ENCODE measurements around the gene HLCS. TPM values are rescaled to one million over a fixed set of nuclear protein-coding genes. Genes with fewer than 3 reads are reported as not detected.

The HLCS gene
- total RNA-seq, 2 donors from 2014 or later, result 6.9 to 10.0 TPM

GRCh38 chr21:36918291-36918690, 48.2 kb downstream of the HLCS start:
- H3K27me3 ChIP-seq, result no peaks in the 10 kb centered on the region
- no peak overlapping the region for H3K4me3 ChIP-seq
- no peaks in the 10 kb centered on the region for H3K9me3 ChIP-seq
- H3K4me1 ChIP-seq, result peaks cover 0 to 10% of the 10 kb centered on the region in 2 donors
- TF ChIP-seq CTCF (IDR thresholded peaks at IDR 0.05), result no peak
- no peaks in the 10 kb centered on the region for H3K36me3 ChIP-seq
- DNase-seq (ENCODE audit: low spot score), result no peak
- no peak overlapping the region for H3K27ac ChIP-seq

DNA sequence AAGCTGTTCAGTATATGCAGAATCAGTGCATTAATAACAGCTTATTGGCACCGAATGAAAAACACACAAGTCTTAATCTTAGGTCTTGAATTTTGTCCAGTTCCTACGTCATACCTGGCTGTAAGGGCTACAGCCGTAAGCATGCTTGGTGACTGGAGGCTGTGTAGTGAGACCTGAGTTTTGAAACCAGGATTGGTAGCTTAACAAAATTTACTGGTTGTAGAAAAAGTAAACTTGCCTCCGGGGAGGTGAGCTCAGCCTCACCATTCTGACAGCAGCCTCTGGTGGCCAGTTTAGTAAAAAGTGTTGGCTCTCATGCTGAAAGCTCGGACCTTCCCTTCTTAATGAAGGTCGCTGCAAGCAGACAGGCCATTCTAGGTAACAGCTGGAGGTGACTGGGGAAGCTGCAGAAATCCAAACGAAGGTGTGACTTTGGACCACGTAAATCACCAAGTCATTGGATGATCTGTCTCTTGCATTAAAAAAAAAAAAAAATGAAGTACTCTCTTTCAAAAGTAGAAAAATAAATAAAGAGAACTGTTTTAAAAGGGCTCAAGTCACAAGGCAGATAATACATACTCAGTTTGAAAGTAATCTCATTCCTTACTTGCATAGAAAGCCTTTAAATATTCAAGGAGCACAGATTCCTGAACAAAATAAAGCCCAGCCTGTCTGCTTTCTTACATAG, 48.9 kb downstream of the HLCS start:
- Histone ChIP-seq H3K9me3 (no peaks in the 10 kb centered on the region), H3K27ac (no peak overlapping the region), H3K4me1 (peaks cover 0 to 10% of the 10 kb centered on the region in 2 donors), H3K36me3 (no peaks in the 10 kb centered on the region), H3K27me3 (no peaks in the 10 kb centered on the region), H3K4me3 (no peak overlapping the region)
- no peak for DNase-seq (ENCODE audit: low spot score)
- peak; percentile 13 to 67 for TF ChIP-seq CTCF (IDR thresholded peaks at IDR 0.05)

DNA sequence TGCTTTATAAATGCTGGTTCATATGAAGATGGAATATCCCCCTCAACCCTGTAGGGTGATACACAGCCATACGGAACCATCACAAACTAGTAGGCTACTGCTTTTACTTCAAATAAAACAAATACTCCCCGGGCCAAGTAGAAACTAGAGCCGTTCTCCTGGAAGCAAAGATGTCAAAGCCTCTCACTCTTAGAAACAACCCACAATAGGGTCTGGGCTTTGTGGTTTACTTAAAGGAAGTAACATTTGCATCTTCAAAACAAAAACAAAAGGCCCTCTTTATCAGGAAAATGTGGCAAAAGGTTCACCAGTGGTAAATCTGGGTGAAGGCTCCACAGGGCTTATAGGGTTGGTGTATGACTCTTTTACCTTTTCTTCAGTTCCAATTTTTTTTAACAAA, 49.8 kb downstream of the HLCS start:
- H3K4me3 ChIP-seq, result no peak overlapping the region
- no peaks in the 10 kb centered on the region for H3K36me3 ChIP-seq
- H3K9me3 ChIP-seq, result no peaks in the 10 kb centered on the region
- no peak for DNase-seq (ENCODE audit: low spot score)
- H3K27ac ChIP-seq, result no peak overlapping the region
- no peaks in the 10 kb centered on the region for H3K27me3 ChIP-seq
- peaks cover 0 to 10% of the 10 kb centered on the region in 2 donors for H3K4me1 ChIP-seq
- TF ChIP-seq CTCF (IDR thresholded peaks at IDR 0.05), result no peak

DNA sequence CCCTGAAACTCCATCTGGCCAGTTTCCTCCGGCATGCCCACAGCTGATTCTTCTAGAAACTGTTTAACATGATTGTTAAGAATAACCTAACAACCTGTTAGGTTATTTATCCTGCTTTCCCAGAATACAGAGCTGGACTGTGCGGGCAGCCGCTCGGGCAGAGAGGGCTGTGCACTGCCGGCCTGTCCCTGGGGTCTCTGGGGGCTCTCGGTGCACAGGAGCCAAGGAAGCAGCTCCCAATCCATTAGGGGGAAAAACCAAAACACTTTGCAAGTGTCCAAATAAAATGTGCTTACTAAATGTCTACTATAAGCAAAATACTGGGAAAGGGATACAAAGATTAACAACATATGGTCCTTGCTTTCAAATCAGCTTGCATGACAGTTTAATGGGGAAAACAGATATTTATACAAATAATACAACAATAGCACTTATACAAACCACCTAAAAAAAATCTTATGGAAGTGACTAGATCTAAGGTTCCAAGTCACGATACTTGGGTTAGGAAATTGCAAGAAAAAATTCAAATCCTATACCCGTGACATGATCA, 50.7 kb downstream of the HLCS start:
- Histone ChIP-seq H3K9me3 (no peaks in the 10 kb centered on the region), H3K27ac (no peak overlapping the region), H3K4me3 (no peak overlapping the region), H3K27me3 (no peaks in the 10 kb centered on the region), H3K36me3 (no peaks in the 10 kb centered on the region), H3K4me1 (peaks cover 0 to 11% of the 10 kb centered on the region in 2 donors)
- DNase-seq (ENCODE audit: low spot score), result peak; percentile 26
- no peak for TF ChIP-seq CTCF (IDR thresholded peaks at IDR 0.05)

GRCh38 chr21:36915014-36915695, 51.3 kb downstream of the HLCS start:
- peak; percentile 16 for DNase-seq (ENCODE audit: low spot score)
- TF ChIP-seq CTCF (IDR thresholded peaks at IDR 0.05), result no peak
- no peaks in the 10 kb centered on the region for H3K36me3 ChIP-seq

More at GRCh38 chr21:36915014-36915695, 51.3 kb downstream of the HLCS start:
- no peaks in the 10 kb centered on the region for H3K9me3 ChIP-seq
- H3K4me3 ChIP-seq, result no peak overlapping the region
- H3K27ac ChIP-seq, result no peak overlapping the region
- peaks cover 0 to 14% of the 10 kb centered on the region in 2 donors for H3K4me1 ChIP-seq
- H3K27me3 ChIP-seq, result no peaks in the 10 kb centered on the region

Measured in right atrium auricular region (tissue), 2 donors.